ENCODE measurements around the gene MED8.
A peak's percentile ranks its signal among the peaks of the same experiment; 100 is the strongest.

MED8 gene

DNA sequence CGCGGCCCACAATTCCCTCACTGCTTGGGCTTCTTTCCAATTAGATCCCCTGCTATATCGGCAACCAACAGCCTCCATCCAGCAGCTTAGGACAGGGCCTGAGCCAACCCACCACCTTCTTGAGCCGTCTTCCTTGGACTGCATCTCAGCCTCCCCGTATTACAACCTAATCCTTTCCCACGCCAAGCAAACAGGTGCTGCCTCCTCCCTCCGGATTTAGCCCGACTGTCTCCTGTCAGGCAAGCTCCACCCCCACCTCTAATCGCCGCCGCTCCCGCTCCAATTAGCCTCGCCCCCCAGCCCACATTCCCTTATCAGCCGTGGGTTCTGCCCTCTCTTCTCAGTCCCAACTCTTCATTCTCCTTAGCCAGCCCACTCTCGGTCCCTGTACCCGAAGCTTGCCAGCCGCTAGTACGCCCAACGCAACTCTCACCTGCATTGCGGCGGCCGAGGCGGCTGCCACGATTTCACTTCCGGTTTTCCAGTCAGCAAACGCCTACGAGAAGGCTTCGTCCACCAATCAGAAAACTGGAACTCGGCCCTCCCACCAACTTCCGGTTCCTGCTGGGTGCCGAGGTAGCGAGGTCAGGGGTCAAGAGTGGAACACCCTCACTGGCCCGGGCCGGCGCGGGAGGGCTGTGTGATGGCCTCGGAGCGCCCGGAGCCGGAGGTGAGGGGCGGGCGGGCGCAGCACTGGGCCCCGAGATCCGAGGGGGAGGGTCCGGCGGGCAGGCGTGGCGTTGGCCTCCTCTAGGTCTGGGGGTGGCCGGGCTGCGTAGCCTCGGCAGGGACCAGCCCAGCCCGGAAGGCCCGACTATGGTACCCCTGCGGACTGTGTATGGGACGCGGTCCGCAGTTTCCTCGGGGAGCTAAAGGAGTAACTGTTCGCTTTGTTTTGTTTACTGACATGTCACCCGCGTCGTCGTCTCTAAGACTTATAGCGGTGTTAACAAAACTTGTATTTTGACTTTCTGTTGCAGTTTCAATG, at the start of gene MED8, which contains the start of gene SZT2:
Gene MED8, minus strand, starts transcription at position 475 of the 988 bp plus-strand sequence. Its CDS starts 36 bp downstream, at position 439.
Gene SZT2, plus strand, starts transcription at position 574 of the 988 bp plus-strand sequence. Its CDS starts 70 bp downstream, at position 644.
- TF ChIP-seq CTCF (IDR thresholded peaks at IDR 0.05; ENCODE audit: extremely low read depth, missing control alignments) = no peak
- DNase-seq (ENCODE audit: low spot score) = peak; percentile 96

DNA sequence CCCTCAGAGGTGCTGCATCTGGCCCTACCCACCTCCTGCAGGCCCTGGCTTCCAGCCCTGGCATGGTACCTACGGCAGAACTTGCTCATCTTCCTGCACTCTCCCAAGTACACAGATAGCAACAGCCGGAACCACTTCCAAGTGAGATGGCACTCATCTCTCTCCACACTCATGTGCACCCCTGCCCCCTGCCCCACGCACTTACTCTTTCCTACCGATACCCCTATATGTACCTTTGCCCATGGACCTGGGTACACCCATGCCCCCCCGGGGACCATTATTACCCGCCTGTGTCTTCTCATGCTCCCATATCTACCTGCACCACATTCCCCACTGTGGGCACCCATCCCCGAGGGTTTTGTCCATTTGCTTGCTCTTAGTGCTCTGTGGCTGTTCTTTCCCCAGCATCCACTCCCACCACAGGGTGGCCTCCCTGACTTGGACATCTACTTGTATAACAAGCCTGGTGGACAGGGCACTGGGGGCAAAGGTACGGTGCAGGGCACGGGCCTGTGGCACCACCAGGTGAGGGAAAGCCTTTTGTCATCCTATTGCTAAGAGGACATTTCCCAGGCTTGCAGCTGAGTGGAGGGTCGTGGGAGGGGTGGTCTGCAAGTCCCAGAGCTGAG, 49.5 kb upstream of the MED8 start:
- DNase-seq (ENCODE audit: low spot score) = no peak
- TF ChIP-seq CTCF (IDR thresholded peaks at IDR 0.05; ENCODE audit: extremely low read depth, missing control alignments) = no peak

DNA sequence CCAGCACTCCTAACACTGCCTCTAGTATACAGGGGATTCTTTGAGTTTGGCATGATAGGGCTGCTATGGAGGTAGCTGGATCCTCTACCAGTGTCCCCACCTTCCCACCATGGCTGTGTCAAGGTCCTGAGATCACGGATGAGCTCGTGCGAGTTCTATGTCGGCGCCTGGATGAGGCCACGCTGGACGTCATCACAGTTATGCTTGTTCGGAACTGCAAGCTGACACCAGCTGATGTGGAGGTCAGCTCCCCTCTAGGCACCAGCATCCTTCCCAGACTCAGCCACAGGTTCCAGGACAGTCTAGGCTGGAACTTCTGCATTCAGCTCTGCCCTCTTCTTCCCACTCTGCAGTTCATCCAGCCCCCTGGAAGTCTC, 49.0 kb upstream of the MED8 start:
- DNase-seq (ENCODE audit: low spot score) = no peak
- no peak for TF ChIP-seq CTCF (IDR thresholded peaks at IDR 0.05; ENCODE audit: extremely low read depth, missing control alignments)

DNA sequence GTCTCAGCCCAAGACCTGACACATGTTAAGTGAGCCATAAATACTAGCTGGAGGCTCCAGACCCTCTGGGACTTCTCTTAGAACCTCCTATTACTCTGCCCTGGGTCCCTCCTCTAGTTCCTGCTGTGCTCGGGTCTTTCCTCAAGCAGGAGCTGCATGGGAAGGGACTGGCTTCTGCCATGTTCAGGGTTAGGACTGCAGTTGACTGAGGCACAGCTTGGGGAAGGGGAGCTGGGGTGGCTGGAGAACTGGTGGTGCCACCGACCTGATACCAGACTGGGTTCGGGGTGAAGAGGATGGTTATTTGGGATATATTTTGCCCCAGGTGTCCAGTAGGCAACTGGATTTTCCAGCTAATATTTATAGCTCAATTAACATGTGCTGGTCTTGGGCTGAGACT, 48.4 kb upstream of the MED8 start:
- DNase-seq (ENCODE audit: low spot score) = no peak
- TF ChIP-seq CTCF (IDR thresholded peaks at IDR 0.05; ENCODE audit: extremely low read depth, missing control alignments) = no peak

DNA sequence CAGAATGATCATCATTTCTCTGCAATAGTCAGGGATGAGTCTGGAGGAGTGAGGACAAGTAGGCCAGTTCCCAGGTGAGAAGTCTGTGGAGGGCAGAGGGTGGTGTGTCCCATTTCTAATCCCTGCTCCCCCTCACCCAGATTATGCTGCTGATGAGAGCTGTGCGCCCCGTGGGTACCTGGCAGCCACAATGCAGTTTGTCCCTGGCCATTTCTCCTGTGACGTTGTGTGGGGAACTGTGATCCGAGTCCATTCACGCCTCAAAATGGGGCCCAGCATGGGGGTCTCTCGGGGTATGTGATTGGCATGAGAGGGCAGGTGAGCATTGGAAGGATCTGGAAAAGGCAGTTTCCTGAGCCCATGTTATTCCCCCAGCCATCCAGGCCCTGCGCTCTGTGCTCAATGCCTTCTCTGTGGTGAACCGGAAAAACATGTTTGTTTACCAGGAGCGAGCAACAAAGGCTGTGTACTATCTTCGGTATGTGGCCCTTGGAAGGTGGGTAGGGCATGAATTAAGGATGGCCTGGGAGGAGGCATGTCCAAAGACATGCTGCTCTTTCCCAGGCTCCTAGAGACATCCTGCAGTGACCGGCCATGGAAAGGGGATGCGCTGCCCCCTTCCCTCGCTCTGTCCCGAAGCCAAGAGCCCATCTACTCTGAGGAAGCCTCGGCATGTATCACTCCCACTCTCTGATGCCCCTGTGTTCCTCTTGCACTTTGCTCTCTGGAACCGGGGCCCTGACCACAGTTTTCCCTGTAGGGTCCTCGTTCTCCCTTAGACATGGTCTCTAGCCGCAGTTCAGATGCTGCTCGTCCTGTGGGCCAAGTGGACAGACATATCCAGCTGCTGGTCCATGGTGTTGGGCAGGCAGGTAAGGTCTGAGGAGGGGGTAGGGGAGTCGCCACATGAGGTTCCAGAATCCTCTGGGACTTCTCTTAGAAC, 47.7 kb upstream of the MED8 start:
- no peak for TF ChIP-seq CTCF (IDR thresholded peaks at IDR 0.05; ENCODE audit: extremely low read depth, missing control alignments)
- no peak for DNase-seq (ENCODE audit: low spot score)

- TF ChIP-seq CTCF (IDR thresholded peaks at IDR 0.05; ENCODE audit: extremely low read depth, missing control alignments) = no peak
- no peak for DNase-seq (ENCODE audit: low spot score)
These were observed 46.8 kb upstream of the MED8 start for GRCh38 chr1:43436371-43436770.

Data from GM20000 (cell line).